PC-9 (cell line): ENCODE data around the gene USP9X.

Experiments used
- CTCF ChIP-seq: fragments of 200-600 bp; sonication (generic); conservative IDR thresholded peaks from 2 replicates; pipeline ENCODE4 v1.6.1; 2017; ENCODE audit warnings: mixed run types, antibody characterized with exemption, mild to moderate bottlenecking, moderate library complexity
- EZH2 ChIP-seq: fragments of 200-600 bp; sonication (generic); IDR thresholded peaks from 2 replicates; pipeline ENCODE4 v1.8.0; 2017; ENCODE audit warnings: antibody characterized with exemption, low read depth

GRCh38 chrX:41224605-41225004 is 139.4 kb downstream of the USP9X start:
- TF ChIP-seq EZH2: no peak
- no peak for TF ChIP-seq CTCF
